ENCODE data around the gene GDI2. TPM values are rescaled to one million over a fixed set of nuclear protein-coding genes. Genes with fewer than 3 reads are reported as not detected.

The GDI2 gene
- total and polyA plus RNA-seq, 2 of the 13 experiments (the other 11 are each of a cell fraction or from before 2014, with no cell fraction given): 153 to 477 TPM

DNA sequence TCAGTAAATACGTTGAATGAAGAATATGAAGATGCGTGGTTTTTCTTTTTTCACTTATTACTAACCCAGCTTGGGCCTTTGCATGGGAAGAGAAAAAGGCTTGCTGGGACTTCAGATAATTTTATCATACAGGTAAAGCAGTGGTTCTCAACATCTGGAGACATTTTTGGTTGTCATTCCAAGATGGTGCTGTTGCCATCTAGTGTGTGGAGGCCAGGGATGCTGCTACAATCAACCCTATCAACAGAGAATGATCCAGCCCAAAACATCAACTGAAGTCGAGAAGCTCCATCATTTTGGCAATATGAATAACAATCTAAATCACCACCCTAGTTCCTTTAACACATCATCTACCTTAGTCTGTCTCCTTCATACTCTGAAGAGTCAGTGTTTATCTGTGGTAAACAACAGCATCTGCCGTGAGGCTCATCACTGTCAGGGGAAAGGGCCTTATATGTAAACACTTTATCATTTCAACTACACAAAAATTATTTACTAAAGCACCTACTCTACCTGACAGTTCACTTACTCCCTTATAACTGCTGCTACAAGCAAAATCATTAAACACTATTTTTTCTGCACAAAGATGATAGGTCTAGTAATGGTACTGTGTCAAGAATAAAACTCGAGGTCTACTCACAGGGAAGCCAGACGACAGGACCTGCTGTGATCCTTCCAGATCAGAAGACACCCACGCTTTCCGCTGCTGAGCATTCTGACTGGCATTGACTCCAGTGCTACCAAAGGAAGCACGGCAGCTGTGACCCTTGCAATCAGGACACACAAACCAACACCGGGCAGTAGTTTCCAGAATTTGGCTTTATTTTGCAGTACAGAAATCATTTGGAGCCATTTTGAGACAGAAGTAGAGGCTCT lies 48.6 kb downstream of the GDI2 start (continued):
- TF ChIP-seq ZNF781 (CRISPR knock-in tag; IDR thresholded peaks at IDR 0.05; ENCODE audit: borderline replicate concordance, not compliant biosample characterization): no peak
- no peak for TF ChIP-seq MATR3 (CRISPR knock-in tag; IDR thresholded peaks at IDR 0.05)
- TF ChIP-seq ZNF121 (CRISPR knock-in tag; IDR thresholded peaks at IDR 0.05): no peak
- TF ChIP-seq MLLT10 (CRISPR knock-in tag; IDR thresholded peaks at IDR 0.05): no peak
- TF ChIP-seq CTCF (CRISPR knock-in tag; IDR thresholded peaks at IDR 0.05): peak; percentile 30; the same call in 1 of the 2 replicates
- no peak for TF ChIP-seq ETS1 (CRISPR knock-in tag; IDR thresholded peaks at IDR 0.05)
- no peak for TF ChIP-seq DNMT3B (CRISPR knock-in tag; conservative IDR thresholded peaks at IDR 0.05)
- TF ChIP-seq EZH2 (conservative IDR thresholded peaks at IDR 0.05; ENCODE audit: low read depth, low read length): no peak
- TF ChIP-seq MIER2 (CRISPR knock-in tag; IDR thresholded peaks at IDR 0.05): no peak
- TF ChIP-seq ZNF564 (CRISPR knock-in tag; IDR thresholded peaks at IDR 0.05): no peak
- no peak for TF ChIP-seq KAT7 (CRISPR knock-in tag; IDR thresholded peaks at IDR 0.05; ENCODE audit: borderline replicate concordance)
- TF ChIP-seq, protein P1, sequence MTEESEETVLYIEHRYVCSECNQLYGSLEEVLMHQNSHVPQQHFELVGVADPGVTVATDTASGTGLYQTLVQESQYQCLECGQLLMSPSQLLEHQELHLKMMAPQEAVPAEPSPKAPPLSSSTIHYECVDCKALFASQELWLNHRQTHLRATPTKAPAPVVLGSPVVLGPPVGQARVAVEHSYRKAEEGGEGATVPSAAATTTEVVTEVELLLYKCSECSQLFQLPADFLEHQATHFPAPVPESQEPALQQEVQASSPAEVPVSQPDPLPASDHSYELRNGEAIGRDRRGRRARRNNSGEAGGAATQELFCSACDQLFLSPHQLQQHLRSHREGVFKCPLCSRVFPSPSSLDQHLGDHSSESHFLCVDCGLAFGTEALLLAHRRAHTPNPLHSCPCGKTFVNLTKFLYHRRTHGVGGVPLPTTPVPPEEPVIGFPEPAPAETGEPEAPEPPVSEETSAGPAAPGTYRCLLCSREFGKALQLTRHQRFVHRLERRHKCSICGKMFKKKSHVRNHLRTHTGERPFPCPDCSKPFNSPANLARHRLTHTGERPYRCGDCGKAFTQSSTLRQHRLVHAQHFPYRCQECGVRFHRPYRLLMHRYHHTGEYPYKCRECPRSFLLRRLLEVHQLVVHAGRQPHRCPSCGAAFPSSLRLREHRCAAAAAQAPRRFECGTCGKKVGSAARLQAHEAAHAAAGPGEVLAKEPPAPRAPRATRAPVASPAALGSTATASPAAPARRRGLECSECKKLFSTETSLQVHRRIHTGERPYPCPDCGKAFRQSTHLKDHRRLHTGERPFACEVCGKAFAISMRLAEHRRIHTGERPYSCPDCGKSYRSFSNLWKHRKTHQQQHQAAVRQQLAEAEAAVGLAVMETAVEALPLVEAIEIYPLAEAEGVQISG (CRISPR knock-in tag; IDR thresholded peaks at IDR 0.05): peak; percentile 61; the same call in 1 of the 2 replicates
- TF ChIP-seq KDM2A (CRISPR knock-in tag; IDR thresholded peaks at IDR 0.05; ENCODE audit: borderline replicate concordance, low read depth): no peak
- no peak for TF ChIP-seq NKX3-1 (CRISPR knock-in tag; IDR thresholded peaks at IDR 0.05)
- no peak for TF ChIP-seq DMTF1 (CRISPR knock-in tag; IDR thresholded peaks at IDR 0.05)
- no peak for TF ChIP-seq KDM4B (CRISPR knock-in tag; IDR thresholded peaks at IDR 0.05)
- no peak for TF ChIP-seq ZKSCAN5 (CRISPR knock-in tag; IDR thresholded peaks at IDR 0.05)
- no peak for TF ChIP-seq HDAC6 (IDR thresholded peaks at IDR 0.05; ENCODE audit: low read depth, low read length)
- no peak for TF ChIP-seq ZNF326 (CRISPR knock-in tag; IDR thresholded peaks at IDR 0.05; ENCODE audit: borderline replicate concordance)
- TF ChIP-seq ARHGAP35 (CRISPR knock-in tag; IDR thresholded peaks at IDR 0.05; ENCODE audit: borderline replicate concordance): no peak
- no peak for TF ChIP-seq WIZ (CRISPR knock-in tag; IDR thresholded peaks at IDR 0.05)
- TF ChIP-seq ZNF17 (CRISPR knock-in tag; IDR thresholded peaks at IDR 0.05): no peak
- no peak for TF ChIP-seq KDM3A (CRISPR knock-in tag; IDR thresholded peaks at IDR 0.05; ENCODE audit: low read depth)
